SK-N-SH (cell line): ENCODE results near the gene SLC2A5.

Source experiments
- CHD2 ChIP-seq: fragments of 150-350 bp; IDR thresholded peaks from 2 replicates; pipeline ENCODE4 v1.6.1; 2018; ENCODE audit warnings: low read length; ENCODE audit not compliant: partially characterized antibody
- ELF1 ChIP-seq: IDR thresholded peaks from 2 replicates; pipeline ENCODE4 v1.4.0; 2012
- EP300 ChIP-seq, 2 experiments: IDR thresholded peaks; 2 replicates each; pipeline versions ENCODE4 v1.4.0 to v1.6.1; 2012; ENCODE audit warnings: borderline replicate concordance in 1 of 2, low read depth in 1 of 2, low read length in 1 of 2
- FOXM1 ChIP-seq: IDR thresholded peaks from 2 replicates; pipeline ENCODE4 v1.4.0; 2012; ENCODE audit warnings: low read depth, mild to moderate bottlenecking
- JUND ChIP-seq: IDR thresholded peaks from 2 replicates; pipeline ENCODE4 v1.4.0; 2012
- POLR2AphosphoS5 ChIP-seq: IDR thresholded peaks from 2 replicates; pipeline ENCODE4 v1.6.1; 2012; ENCODE audit warnings: low read depth, low read length
- RAD21 ChIP-seq: IDR thresholded peaks from 2 replicates; pipeline ENCODE4 v1.6.1; 2012; ENCODE audit warnings: mild to moderate bottlenecking, low read length
- RFX5 ChIP-seq: IDR thresholded peaks from 2 replicates; pipeline ENCODE4 v1.6.1; 2012; ENCODE audit warnings: mild to moderate bottlenecking, improper control_type of control experiment, low read length
- SMC3 ChIP-seq: IDR thresholded peaks from 2 replicates; pipeline ENCODE4 v1.6.1; 2012; ENCODE audit warnings: low read depth, low read length, improper control_type of control experiment
- TAF1 ChIP-seq: IDR thresholded peaks from 2 replicates; pipeline ENCODE4 v1.6.1; 2012; ENCODE audit warnings: low read depth, mild to moderate bottlenecking, low read length, moderate library complexity, borderline replicate concordance
- TF ChIP-seq, protein P1 (sequence below): fragments of 200-600 bp; sonication (generic); IDR thresholded peaks from 2 replicates; pipeline ENCODE4 v1.6.1; 2017; ENCODE audit warnings: antibody characterized with exemption, mild to moderate bottlenecking, moderate library complexity
- TF ChIP-seq, protein P2 (sequence below): IDR thresholded peaks from 2 replicates; pipeline ENCODE4 v1.4.0; 2012; ENCODE audit warnings: low read depth, borderline replicate concordance
- TF ChIP-seq, protein P3 (sequence below): IDR thresholded peaks from 2 replicates; pipeline ENCODE4 v1.4.0; 2012; ENCODE audit warnings: low read depth

DNA sequence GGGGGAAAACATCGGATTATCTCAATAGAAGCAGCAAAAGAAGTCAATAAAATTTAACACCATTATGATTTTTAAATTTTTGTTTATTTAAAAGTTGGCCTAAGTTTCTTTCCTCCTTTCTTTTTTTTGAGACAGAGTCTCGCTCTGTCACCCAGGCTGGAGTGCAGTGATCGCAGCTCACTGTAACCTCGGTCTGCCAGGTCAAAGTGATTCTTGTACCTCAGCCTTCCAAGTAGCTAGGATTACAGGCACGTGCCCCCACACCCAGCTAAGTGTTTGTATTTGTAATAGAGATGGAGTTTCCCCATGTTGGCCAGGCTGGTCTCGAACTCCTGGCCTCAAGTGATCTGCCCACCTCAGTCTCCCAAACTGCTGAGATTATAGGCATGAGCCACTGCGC is 20.9 kb downstream of the SLC2A5 start:
- TF ChIP-seq FOXM1 (no peak), SMC3 (no peak), CHD2 (no peak), RAD21 (no peak), ELF1 (no peak), EP300 (IDR thresholded peaks at IDR 0.05; ENCODE audit: borderline replicate concordance in 1 of 2, low read depth in 1 of 2, low read length in 1 of 2) (no peak), JUND (no peak), POLR2AphosphoS5 (no peak), RFX5 (no peak), TAF1 (no peak)
- TF ChIP-seq, protein P1, sequence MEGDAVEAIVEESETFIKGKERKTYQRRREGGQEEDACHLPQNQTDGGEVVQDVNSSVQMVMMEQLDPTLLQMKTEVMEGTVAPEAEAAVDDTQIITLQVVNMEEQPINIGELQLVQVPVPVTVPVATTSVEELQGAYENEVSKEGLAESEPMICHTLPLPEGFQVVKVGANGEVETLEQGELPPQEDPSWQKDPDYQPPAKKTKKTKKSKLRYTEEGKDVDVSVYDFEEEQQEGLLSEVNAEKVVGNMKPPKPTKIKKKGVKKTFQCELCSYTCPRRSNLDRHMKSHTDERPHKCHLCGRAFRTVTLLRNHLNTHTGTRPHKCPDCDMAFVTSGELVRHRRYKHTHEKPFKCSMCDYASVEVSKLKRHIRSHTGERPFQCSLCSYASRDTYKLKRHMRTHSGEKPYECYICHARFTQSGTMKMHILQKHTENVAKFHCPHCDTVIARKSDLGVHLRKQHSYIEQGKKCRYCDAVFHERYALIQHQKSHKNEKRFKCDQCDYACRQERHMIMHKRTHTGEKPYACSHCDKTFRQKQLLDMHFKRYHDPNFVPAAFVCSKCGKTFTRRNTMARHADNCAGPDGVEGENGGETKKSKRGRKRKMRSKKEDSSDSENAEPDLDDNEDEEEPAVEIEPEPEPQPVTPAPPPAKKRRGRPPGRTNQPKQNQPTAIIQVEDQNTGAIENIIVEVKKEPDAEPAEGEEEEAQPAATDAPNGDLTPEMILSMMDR = no peak
- TF ChIP-seq, protein P2, sequence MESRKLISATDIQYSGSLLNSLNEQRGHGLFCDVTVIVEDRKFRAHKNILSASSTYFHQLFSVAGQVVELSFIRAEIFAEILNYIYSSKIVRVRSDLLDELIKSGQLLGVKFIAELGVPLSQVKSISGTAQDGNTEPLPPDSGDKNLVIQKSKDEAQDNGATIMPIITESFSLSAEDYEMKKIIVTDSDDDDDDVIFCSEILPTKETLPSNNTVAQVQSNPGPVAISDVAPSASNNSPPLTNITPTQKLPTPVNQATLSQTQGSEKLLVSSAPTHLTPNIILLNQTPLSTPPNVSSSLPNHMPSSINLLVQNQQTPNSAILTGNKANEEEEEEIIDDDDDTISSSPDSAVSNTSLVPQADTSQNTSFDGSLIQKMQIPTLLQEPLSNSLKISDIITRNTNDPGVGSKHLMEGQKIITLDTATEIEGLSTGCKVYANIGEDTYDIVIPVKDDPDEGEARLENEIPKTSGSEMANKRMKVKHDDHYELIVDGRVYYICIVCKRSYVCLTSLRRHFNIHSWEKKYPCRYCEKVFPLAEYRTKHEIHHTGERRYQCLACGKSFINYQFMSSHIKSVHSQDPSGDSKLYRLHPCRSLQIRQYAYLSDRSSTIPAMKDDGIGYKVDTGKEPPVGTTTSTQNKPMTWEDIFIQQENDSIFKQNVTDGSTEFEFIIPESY = no peak
- TF ChIP-seq, protein P3, sequence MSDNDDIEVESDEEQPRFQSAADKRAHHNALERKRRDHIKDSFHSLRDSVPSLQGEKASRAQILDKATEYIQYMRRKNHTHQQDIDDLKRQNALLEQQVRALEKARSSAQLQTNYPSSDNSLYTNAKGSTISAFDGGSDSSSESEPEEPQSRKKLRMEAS = no peak
